Endometrium (tissue), 2 donors: ENCODE measurements around the gene HSDL1.
A peak's percentile ranks its signal among the peaks of the same experiment; 100 is the strongest.

Experiments
- FAIRE-seq: peaks from 2 replicates; lab custom pipeline; 2012; peaks lifted over from hg19 to GRCh38; lab: Jason Lieb, UNC
- donor health status: control.
- donor health status: control.

Gene HSDL1

GRCh38 chr16:84176192-84177053 is 31.4 kb upstream of the HSDL1 start:
- FAIRE-seq: no peak

DNA sequence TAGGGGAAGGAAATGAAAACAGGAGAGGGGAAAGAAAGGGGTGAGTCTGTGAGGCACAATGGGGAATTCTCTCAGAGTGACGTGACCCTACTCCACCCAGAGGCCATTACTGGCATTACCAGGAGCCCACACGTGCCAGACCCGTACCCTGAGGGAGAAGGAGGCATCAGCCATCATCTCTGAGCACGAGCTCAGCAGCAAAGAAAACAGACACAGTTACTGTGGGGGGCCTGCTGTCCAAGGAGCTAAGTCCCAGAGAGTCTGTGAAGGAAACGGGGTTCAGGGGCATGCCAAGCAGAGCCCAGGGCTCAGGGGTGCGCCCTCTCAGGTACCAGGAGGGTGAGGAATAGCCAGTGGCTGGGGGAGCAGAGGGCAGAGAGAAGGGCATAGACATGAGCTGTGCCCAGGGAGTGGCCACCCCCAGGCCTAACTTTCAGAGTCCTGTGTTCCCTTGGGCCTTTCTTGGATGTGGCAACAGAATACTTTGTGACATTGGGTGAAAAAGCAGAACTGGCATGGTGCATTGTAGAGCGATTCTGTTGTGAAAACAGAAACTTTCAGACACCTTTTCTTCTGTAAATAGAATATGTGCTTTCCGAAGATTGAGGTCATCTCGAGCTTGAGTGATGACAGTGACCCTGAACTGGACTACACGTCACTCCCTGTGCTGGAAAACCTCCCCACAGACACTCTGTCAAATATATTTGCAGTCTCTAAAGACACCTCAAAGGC is 30.5 kb upstream of the HSDL1 start:
- no peak for FAIRE-seq

DNA sequence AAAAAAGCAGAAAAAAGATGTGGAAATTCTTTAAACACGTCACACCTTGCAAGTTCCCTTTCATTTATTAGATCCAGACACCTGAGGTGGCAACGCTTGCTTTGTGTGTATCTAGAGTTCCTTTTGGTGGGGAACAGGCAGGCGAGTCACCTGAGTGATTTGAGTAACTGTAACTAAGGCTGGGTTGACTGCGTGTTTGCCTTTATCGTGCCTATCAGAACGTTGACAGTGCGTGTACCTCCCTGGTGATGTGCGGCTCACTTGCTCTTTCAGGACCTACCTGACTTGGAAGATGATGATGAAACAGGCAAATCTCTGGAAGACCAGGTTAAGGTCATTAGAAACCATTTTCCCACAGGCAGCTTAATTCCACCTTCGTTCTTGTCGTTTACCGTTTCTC is 29.4 kb upstream of the HSDL1 start:
- FAIRE-seq: no peak

DNA sequence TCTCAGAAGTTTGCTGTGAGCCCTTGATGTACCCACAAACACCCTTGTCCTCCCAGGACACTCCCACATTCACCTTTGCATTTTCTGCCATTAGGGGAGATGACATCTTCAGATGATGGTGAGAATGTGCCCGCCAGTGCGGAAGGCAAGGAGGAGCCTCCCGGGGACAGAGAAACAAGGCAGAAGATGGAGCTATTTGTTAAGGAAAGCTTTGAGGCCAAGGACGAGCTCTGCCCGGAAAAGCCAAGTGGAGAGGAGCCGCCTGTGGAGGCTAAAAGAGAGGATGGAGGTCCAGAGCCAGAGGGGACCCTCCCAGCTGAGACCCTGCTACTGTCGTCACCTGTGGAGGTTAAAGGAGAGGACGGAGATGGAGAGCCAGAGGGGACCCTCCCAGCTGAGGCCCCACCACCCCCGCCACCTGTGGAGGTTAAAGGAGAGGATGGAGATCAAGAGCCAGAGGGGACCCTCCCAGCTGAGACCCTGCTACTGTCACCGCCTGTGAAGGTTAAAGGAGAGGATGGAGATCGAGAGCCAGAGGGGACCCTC is 24.9 kb upstream of the HSDL1 start:
- FAIRE-seq: no peak

- no peak for FAIRE-seq
Observed at GRCh38 chr16:84166796-84167695, 22.1 kb upstream of the HSDL1 start.

- no peak for FAIRE-seq
Observed at GRCh38 chr16:84165746-84166145, 20.8 kb upstream of the HSDL1 start.

- FAIRE-seq: no peak
Observed at GRCh38 chr16:84161801-84162200, 16.8 kb upstream of the HSDL1 start.

DNA sequence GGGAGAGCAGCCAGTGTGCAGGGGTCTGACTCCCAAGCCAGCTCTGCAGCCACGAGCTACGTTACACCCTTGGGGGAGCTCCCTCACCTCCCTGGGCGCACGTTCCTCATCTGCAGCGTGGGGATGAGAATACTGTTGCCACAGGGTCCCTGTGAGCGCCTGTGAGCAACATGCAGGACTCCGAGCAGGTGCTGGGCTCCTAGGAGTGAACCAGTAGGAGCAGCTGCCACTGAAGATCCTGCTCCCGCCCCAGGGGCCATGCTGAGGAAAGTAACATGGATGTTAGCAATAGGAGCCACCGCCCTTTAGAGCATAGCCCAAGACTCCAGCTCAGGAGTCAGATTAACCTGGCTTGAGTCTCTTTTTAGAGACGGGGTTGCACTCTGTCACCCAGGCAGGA is 16.1 kb upstream of the HSDL1 start:
- FAIRE-seq: no peak

DNA sequence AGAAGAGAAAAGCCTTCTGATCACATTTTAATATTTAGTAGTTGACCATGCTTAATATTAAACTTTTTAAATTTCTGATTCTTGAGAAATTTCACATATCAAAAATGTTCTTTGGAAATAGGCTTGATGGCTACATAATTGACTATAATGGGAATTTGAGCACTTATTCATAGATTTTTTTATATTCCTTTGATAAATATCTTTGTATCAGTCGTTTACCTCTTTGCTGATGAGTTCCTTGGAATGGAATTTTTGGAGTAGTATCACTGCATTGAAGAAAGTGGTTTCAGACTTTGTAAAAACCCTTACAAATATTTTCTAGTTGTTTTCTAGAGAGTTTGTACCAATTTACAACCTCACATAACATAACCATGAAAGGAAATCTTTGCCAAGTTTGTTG is 14.8 kb upstream of the HSDL1 start:
- peak; percentile 33 for FAIRE-seq

GRCh38 chr16:84159007-84159406 is 14.0 kb upstream of the HSDL1 start:
- no peak for FAIRE-seq

- FAIRE-seq: no peak
Observed at GRCh38 chr16:84156342-84156784, 11.4 kb upstream of the HSDL1 start.

DNA sequence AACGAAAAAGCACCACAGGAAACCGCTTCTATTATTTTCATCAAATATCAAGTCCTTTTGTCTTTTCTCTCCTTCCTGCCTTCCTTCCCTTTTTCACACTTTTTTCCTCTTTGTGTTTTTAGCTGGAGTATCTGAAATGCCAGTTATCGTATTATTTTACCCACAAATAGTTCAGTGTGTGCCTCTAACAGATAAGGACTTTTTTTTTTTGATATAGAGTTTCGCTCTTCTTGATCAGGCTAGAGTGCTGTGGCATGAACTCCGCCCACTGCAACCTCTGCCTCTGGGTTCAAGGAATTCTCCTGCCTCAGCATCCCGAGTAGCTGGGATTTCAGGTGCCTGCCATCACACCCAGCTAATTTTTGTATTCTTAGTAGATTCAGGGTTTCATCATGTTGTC is 10.8 kb upstream of the HSDL1 start:
- FAIRE-seq: no peak

DNA sequence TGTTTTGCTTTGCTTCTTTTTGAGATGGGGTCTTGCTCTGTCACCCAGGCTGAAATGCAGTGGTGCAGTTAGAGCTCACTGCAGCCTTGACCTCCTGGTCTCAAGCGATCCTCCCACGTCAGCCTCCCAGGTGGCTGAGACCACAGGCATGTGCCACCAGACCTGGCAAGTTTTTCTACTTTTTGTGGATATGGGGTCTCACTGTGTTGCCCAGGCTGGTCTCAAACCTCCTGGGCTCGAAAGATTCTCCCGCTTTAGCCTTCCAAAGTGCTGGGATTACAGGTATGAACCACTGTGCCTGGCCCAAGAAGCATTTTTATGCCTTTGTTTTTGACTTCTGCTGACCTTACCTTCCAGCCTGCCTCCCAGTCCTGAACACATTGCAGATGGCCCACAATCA is 10.2 kb upstream of the HSDL1 start:
- FAIRE-seq: no peak

- FAIRE-seq: no peak
Observed at GRCh38 chr16:84153660-84154214, 8.8 kb upstream of the HSDL1 start.

DNA sequence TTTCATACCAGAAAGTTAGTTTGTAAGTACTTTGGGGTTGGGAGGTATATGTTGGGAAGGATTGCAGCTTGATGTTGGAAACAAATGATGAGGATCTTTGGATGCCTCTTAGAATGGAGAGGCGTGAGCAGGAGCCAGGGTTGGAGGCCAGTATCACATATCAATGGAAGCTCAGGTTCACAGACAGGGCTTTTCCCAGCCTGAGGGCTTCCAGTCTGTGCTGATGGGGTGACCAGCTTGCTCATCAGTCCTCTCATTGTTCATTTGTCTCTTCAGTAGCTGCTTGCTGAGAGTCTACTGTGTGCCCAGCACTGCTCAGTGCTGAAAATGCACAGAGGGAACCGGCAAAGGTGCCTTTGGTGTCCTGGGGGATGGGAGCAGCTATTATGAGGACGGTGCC is 5.9 kb upstream of the HSDL1 start:
- no peak for FAIRE-seq

GRCh38 chr16:84144209-84144858 is 643 bp downstream of the HSDL1 start:
- FAIRE-seq: no peak

DNA sequence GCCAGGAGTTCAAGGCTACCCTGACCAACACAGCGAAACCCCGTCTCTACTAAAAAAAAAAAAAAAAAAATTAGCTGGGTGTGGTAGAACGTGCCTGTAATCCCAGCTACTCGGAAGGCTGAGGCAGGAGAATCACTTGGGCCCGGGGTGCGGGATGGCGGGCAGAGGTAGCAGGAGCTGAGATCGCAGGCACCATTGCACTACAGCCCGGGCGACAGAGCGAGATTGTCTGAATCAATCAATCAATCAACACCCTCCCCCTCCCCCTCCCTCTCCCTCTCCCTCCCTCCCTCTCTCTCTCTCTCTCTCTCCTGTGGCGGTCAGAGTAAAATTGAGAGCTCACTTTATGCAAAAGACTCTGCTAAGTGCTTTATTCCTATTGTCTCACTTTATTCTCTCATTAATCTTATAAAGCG is 1.2 kb downstream of the HSDL1 start:
- no peak for FAIRE-seq

GRCh38 chr16:84143081-84143480 is 1.9 kb downstream of the HSDL1 start:
- no peak for FAIRE-seq

DNA sequence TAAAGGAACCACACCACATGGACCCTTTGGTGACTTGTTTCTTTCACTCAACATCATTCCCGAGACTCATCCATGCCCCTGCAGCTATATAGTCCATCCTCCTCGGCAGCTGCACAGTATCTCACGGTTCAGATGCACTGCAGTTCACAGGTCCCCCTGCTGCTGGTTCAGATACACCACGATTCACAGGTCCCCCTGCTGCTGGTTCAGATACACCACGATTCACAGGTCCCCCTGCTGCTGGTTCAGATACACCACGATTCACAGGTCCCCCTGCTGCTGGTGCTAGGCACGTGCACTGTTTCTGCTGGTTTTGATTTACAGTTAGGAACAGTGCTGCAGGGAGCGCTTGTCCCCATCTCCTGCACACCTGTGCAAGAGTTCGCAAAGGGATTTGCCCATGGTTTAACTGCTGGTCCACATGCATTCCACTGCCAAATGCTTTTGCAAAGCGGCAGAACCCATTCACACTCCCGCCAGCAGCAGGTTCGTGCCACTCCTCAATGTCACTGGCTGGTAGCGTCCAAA is 3.8 kb downstream of the HSDL1 start:
- FAIRE-seq: no peak

DNA sequence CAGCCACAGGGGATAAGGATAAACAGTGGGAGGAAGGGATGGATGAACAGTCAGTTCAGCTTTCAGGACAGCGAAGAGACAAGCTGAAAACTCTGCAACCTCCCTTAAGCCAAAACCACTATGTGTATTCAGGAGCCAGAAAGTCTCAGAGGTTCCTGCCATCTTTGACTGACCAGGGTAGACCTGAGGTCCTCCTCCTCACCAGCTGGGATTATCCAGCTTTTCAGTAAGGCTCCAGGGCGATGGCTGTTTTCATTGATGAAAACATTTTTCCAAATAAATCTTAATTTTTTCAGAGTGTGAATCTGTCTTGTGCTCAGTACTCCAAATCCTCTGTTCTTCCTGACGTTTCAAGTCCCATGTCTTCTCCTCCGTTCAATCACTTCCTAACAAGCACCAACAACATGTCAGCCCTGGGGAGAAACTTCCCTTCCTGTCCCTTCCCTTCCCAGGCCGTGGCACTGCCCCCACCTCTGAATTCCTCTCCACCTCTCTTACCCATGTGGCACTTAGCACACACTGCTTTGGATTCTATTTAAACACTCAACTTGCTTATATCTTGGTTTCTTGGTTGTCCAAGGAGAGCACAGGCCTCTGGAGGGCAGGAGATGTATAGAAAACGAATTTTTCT is 5.2 kb downstream of the HSDL1 start:
- FAIRE-seq: no peak
